HEK293 (cell line): Measurements from ENCODE around the gene CCDC77.

Experiments
- BCL11A ChIP-seq: fragments of 450-650 bp; formaldehyde crosslinking; IDR thresholded peaks from 2 replicates; pipeline ENCODE4 v1.5.1; 2016; ENCODE audit warnings: low read depth, missing biosample characterization, missing genetic modification characterization
- EGR2 ChIP-seq: fragments of 450-650 bp; formaldehyde crosslinking; IDR thresholded peaks from 2 replicates; pipeline ENCODE4 v1.5.1; 2016; ENCODE audit warnings: low read depth, missing biosample characterization, missing genetic modification characterization
- KLF16 ChIP-seq: fragments of 450-650 bp; formaldehyde crosslinking; IDR thresholded peaks from 2 replicates; pipeline ENCODE4 v1.5.1; 2017; ENCODE audit warnings: missing biosample characterization, missing genetic modification characterization
- KLF7 ChIP-seq: fragments of 450-650 bp; formaldehyde crosslinking; IDR thresholded peaks from 2 replicates; pipeline ENCODE4 v1.5.1; 2016; ENCODE audit warnings: missing biosample characterization, missing genetic modification characterization, borderline replicate concordance
- RBAK ChIP-seq: fragments of 450-650 bp; formaldehyde crosslinking; IDR thresholded peaks from 2 replicates; pipeline ENCODE4 v1.5.1; 2016; ENCODE audit warnings: missing biosample characterization, missing genetic modification characterization
- SALL2 ChIP-seq: fragments of 450-650 bp; formaldehyde crosslinking; IDR thresholded peaks from 2 replicates; pipeline ENCODE4 v1.5.0; 2017; ENCODE audit warnings: missing biosample characterization, mild to moderate bottlenecking, missing genetic modification characterization, borderline replicate concordance
- YY2 ChIP-seq: fragments of 450-650 bp; formaldehyde crosslinking; IDR thresholded peaks from 2 replicates; pipeline ENCODE4 v1.5.1; 2016; ENCODE audit warnings: missing biosample characterization, missing genetic modification characterization
- ZBTB48 ChIP-seq: fragments of 450-650 bp; formaldehyde crosslinking; IDR thresholded peaks from 2 replicates; pipeline ENCODE4 v1.5.1; 2016; ENCODE audit warnings: missing biosample characterization, missing genetic modification characterization
- ZFP69B ChIP-seq: fragments of 450-650 bp; formaldehyde crosslinking; IDR thresholded peaks from 2 replicates; pipeline ENCODE4 v1.5.1; 2016; ENCODE audit warnings: missing biosample characterization, missing genetic modification characterization
- ZNF132 ChIP-seq: fragments of 450-650 bp; formaldehyde crosslinking; IDR thresholded peaks from 2 replicates; pipeline ENCODE4 v1.5.1; 2017; ENCODE audit warnings: missing biosample characterization, missing genetic modification characterization, borderline replicate concordance
- ZNF157 ChIP-seq: fragments of 450-650 bp; formaldehyde crosslinking; IDR thresholded peaks from 2 replicates; pipeline ENCODE4 v1.5.1; 2016; ENCODE audit warnings: missing biosample characterization, missing genetic modification characterization
- ZNF202 ChIP-seq: fragments of 450-650 bp; formaldehyde crosslinking; IDR thresholded peaks from 2 replicates; pipeline ENCODE4 v1.5.1; 2016; ENCODE audit warnings: missing biosample characterization, missing genetic modification characterization, borderline replicate concordance
- ZNF23 ChIP-seq: fragments of 450-650 bp; formaldehyde crosslinking; IDR thresholded peaks from 2 replicates; pipeline ENCODE4 v1.5.1; 2016; ENCODE audit warnings: missing biosample characterization, missing genetic modification characterization, borderline replicate concordance
- ZNF404 ChIP-seq: fragments of 450-650 bp; formaldehyde crosslinking; IDR thresholded peaks from 2 replicates; pipeline ENCODE4 v1.5.1; 2017; ENCODE audit warnings: missing biosample characterization, missing genetic modification characterization
- ZNF529 ChIP-seq: fragments of 450-650 bp; formaldehyde crosslinking; IDR thresholded peaks from 2 replicates; pipeline ENCODE4 v1.5.1; 2017; ENCODE audit warnings: missing genetic modification characterization, missing biosample characterization; ENCODE audit not compliant: insufficient replicate concordance
- ZNF560 ChIP-seq: fragments of 450-650 bp; formaldehyde crosslinking; IDR thresholded peaks from 2 replicates; pipeline ENCODE4 v1.5.1; 2017; ENCODE audit warnings: missing biosample characterization, missing genetic modification characterization, borderline replicate concordance
- ZNF623 ChIP-seq: fragments of 450-650 bp; formaldehyde crosslinking; IDR thresholded peaks from 2 replicates; pipeline ENCODE4 v1.5.1; 2016; ENCODE audit warnings: missing biosample characterization, missing genetic modification characterization
- ZNF629 ChIP-seq: fragments of 450-650 bp; formaldehyde crosslinking; IDR thresholded peaks from 2 replicates; pipeline ENCODE4 v1.5.1; 2017; ENCODE audit warnings: missing biosample characterization, missing genetic modification characterization
- ZNF654 ChIP-seq: fragments of 450-650 bp; formaldehyde crosslinking; IDR thresholded peaks from 2 replicates; pipeline ENCODE4 v1.5.1; 2016; ENCODE audit warnings: low read depth, missing biosample characterization, missing genetic modification characterization
- ZXDB ChIP-seq: fragments of 450-650 bp; formaldehyde crosslinking; IDR thresholded peaks from 2 replicates; pipeline ENCODE4 v1.5.1; 2016; ENCODE audit warnings: missing biosample characterization, missing genetic modification characterization
- TF ChIP-seq, protein P1 (sequence below): fragments of 450-650 bp; formaldehyde crosslinking; conservative IDR thresholded peaks from 2 replicates; pipeline ENCODE4 v1.5.1; 2016; ENCODE audit warnings: low read depth, missing biosample characterization, missing genetic modification characterization
- TF ChIP-seq, protein P2 (sequence below): fragments of 450-650 bp; formaldehyde crosslinking; IDR thresholded peaks from 2 replicates; pipeline ENCODE4 v1.5.1; 2016; ENCODE audit warnings: missing biosample characterization, missing genetic modification characterization
- TF ChIP-seq, protein P3 (sequence below): fragments of 450-650 bp; formaldehyde crosslinking; IDR thresholded peaks from 2 replicates; pipeline ENCODE4 v1.5.1; 2017; ENCODE audit warnings: missing biosample characterization, missing genetic modification characterization
- TF ChIP-seq, protein P4 (sequence below): fragments of 450-650 bp; formaldehyde crosslinking; IDR thresholded peaks from 2 replicates; pipeline ENCODE4 v1.5.1; 2016; ENCODE audit warnings: missing biosample characterization, missing genetic modification characterization, borderline replicate concordance
- TF ChIP-seq, protein P5 (sequence below): fragments of 450-650 bp; formaldehyde crosslinking; IDR thresholded peaks from 2 replicates; pipeline ENCODE4 v1.5.1; 2016; ENCODE audit warnings: missing biosample characterization, missing genetic modification characterization
- TF ChIP-seq, protein P6 (sequence below): fragments of 450-650 bp; formaldehyde crosslinking; IDR thresholded peaks from 2 replicates; pipeline ENCODE4 v1.5.1; 2017; ENCODE audit warnings: missing biosample characterization, missing genetic modification characterization

The CCDC77 gene

DNA sequence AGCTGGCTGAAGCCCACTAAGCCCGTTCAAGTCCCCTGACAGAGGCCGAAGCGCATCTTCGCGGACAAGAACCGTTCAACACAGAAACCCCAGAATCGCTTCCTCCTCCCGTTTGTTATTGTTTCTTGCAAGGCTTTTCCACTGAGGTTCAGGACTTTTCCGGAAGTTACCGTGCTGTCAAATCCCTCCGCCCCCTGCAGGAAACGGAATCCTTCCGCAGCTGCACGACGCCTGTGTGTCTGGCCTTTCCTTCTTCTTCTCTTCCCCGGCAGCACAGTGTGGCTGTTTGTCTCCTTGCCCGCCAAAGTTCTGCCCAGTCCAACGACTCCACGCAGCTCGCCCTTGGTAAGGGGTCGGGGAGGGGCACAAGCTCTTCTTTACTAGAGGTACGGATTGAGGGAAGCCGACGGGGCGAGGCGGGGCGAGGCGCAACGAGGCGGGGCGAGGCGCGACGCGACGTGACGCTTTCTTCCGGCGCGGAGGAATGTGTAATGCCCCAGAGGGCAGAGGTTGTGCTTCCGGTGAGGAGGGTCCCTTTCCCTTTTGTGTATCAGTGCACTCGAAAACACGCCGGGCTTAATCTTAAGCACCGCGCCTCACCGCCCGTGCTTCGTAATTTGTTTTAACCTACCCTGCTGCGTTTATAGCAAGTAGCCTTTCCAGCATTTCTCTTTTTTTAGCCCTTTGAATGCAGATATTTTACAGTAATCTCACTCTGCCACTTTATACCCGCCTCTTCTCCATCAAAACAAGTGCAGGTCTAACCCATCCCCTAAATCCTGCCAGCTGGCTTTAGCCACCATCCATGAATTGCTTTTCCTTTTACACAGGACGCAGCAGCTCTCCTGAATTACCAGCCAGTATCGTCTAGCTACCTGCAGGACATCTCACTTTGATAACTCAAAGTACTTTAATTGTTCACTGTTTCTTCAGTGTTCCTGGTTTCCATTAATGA, 12.0 kb upstream of the CCDC77 start, which contains the start of gene KDM5A (continued):
- TF ChIP-seq, protein P1, sequence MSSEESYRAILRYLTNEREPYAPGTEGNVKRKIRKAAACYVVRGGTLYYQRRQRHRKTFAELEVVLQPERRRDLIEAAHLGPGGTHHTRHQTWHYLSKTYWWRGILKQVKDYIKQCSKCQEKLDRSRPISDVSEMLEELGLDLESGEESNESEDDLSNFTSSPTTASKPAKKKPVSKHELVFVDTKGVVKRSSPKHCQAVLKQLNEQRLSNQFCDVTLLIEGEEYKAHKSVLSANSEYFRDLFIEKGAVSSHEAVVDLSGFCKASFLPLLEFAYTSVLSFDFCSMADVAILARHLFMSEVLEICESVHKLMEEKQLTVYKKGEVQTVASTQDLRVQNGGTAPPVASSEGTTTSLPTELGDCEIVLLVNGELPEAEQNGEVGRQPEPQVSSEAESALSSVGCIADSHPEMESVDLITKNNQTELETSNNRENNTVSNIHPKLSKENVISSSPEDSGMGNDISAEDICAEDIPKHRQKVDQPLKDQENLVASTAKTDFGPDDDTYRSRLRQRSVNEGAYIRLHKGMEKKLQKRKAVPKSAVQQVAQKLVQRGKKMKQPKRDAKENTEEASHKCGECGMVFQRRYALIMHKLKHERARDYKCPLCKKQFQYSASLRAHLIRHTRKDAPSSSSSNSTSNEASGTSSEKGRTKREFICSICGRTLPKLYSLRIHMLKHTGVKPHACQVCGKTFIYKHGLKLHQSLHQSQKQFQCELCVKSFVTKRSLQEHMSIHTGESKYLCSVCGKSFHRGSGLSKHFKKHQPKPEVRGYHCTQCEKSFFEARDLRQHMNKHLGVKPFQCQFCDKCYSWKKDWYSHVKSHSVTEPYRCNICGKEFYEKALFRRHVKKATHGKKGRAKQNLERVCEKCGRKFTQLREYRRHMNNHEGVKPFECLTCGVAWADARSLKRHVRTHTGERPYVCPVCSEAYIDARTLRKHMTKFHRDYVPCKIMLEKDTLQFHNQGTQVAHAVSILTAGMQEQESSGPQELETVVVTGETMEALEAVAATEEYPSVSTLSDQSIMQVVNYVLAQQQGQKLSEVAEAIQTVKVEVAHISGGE (tag by site-specific recombination), result peak; percentile 98
- TF ChIP-seq ZBTB48, result peak; percentile 42; the same call in 1 of the 2 replicates
- TF ChIP-seq ZNF132 (tag by site-specific recombination), result no peak
- TF ChIP-seq, protein P2, sequence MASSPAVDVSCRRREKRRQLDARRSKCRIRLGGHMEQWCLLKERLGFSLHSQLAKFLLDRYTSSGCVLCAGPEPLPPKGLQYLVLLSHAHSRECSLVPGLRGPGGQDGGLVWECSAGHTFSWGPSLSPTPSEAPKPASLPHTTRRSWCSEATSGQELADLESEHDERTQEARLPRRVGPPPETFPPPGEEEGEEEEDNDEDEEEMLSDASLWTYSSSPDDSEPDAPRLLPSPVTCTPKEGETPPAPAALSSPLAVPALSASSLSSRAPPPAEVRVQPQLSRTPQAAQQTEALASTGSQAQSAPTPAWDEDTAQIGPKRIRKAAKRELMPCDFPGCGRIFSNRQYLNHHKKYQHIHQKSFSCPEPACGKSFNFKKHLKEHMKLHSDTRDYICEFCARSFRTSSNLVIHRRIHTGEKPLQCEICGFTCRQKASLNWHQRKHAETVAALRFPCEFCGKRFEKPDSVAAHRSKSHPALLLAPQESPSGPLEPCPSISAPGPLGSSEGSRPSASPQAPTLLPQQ (tag by site-specific recombination), result peak; percentile 75
- no peak for TF ChIP-seq ZNF404 (tag by site-specific recombination)
- peak; percentile 51; the same call in 1 of the 2 replicates for TF ChIP-seq YY2 (tag by site-specific recombination)
- TF ChIP-seq RBAK (tag by site-specific recombination), result no peak
- TF ChIP-seq ZNF629 (tag by site-specific recombination), result peak; percentile 91
- peak; percentile 90 for TF ChIP-seq ZFP69B (tag by site-specific recombination)
- peak; percentile 47 for TF ChIP-seq EGR2 (tag by site-specific recombination)
- no peak; the same call in 1 of the 2 replicates for TF ChIP-seq SALL2 (tag by site-specific recombination)
- TF ChIP-seq, protein P3, sequence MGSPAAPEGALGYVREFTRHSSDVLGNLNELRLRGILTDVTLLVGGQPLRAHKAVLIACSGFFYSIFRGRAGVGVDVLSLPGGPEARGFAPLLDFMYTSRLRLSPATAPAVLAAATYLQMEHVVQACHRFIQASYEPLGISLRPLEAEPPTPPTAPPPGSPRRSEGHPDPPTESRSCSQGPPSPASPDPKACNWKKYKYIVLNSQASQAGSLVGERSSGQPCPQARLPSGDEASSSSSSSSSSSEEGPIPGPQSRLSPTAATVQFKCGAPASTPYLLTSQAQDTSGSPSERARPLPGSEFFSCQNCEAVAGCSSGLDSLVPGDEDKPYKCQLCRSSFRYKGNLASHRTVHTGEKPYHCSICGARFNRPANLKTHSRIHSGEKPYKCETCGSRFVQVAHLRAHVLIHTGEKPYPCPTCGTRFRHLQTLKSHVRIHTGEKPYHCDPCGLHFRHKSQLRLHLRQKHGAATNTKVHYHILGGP (tag by site-specific recombination), result no peak; the same call in 1 of the 2 replicates
- no peak for TF ChIP-seq ZNF560 (tag by site-specific recombination)
- TF ChIP-seq, protein P4, sequence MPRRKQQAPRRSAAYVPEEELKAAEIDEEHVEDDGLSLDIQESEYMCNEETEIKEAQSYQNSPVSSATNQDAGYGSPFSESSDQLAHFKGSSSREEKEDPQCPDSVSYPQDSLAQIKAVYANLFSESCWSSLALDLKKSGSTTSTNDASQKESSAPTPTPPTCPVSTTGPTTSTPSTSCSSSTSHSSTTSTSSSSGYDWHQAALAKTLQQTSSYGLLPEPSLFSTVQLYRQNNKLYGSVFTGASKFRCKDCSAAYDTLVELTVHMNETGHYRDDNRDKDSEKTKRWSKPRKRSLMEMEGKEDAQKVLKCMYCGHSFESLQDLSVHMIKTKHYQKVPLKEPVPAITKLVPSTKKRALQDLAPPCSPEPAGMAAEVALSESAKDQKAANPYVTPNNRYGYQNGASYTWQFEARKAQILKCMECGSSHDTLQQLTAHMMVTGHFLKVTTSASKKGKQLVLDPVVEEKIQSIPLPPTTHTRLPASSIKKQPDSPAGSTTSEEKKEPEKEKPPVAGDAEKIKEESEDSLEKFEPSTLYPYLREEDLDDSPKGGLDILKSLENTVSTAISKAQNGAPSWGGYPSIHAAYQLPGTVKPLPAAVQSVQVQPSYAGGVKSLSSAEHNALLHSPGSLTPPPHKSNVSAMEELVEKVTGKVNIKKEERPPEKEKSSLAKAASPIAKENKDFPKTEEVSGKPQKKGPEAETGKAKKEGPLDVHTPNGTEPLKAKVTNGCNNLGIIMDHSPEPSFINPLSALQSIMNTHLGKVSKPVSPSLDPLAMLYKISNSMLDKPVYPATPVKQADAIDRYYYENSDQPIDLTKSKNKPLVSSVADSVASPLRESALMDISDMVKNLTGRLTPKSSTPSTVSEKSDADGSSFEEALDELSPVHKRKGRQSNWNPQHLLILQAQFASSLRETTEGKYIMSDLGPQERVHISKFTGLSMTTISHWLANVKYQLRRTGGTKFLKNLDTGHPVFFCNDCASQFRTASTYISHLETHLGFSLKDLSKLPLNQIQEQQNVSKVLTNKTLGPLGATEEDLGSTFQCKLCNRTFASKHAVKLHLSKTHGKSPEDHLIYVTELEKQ (tag by site-specific recombination), result peak; percentile 72; the same call in 1 of the 2 replicates
- no peak for TF ChIP-seq ZNF654 (tag by site-specific recombination)
- peak; percentile 98 for TF ChIP-seq ZXDB (tag by site-specific recombination)
- TF ChIP-seq, protein P5, sequence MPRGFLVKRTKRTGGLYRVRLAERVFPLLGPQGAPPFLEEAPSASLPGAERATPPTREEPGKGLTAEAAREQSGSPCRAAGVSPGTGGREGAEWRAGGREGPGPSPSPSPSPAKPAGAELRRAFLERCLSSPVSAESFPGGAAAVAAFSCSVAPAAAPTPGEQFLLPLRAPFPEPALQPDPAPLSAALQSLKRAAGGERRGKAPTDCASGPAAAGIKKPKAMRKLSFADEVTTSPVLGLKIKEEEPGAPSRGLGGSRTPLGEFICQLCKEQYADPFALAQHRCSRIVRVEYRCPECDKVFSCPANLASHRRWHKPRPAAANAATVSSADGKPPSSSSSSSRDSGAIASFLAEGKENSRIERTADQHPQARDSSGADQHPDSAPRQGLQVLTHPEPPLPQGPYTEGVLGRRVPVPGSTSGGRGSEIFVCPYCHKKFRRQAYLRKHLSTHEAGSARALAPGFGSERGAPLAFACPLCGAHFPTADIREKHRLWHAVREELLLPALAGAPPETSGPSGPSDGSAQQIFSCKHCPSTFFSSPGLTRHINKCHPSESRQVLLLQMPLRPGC (tag by site-specific recombination), result peak; percentile 93
- TF ChIP-seq, protein P6, sequence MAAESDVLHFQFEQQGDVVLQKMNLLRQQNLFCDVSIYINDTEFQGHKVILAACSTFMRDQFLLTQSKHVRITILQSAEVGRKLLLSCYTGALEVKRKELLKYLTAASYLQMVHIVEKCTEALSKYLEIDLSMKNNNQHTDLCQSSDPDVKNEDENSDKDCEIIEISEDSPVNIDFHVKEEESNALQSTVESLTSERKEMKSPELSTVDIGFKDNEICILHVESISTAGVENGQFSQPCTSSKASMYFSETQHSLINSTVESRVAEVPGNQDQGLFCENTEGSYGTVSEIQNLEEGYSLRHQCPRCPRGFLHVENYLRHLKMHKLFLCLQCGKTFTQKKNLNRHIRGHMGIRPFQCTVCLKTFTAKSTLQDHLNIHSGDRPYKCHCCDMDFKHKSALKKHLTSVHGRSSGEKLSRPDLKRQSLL (tag by site-specific recombination), result no peak
- peak; percentile 98 for TF ChIP-seq KLF7
- peak; percentile 96 for TF ChIP-seq KLF16 (tag by site-specific recombination)
- TF ChIP-seq ZNF202, result no peak
- TF ChIP-seq ZNF23 (tag by site-specific recombination), result no peak
- no peak for TF ChIP-seq ZNF529 (tag by site-specific recombination)
- TF ChIP-seq ZNF623 (tag by site-specific recombination), result no peak
- no peak for TF ChIP-seq BCL11A (tag by site-specific recombination)
- no peak for TF ChIP-seq ZNF157
